GM21367 (cell line): ENCODE data around the gene ENTPD6.

Experiments used
- ATAC-seq: cut with Tn5 transposase; IDR thresholded peaks from one replicate; pipeline ENCODE4 v1.9.1; 2021; ENCODE audit not compliant: unreplicated experiment

ENTPD6 gene

DNA sequence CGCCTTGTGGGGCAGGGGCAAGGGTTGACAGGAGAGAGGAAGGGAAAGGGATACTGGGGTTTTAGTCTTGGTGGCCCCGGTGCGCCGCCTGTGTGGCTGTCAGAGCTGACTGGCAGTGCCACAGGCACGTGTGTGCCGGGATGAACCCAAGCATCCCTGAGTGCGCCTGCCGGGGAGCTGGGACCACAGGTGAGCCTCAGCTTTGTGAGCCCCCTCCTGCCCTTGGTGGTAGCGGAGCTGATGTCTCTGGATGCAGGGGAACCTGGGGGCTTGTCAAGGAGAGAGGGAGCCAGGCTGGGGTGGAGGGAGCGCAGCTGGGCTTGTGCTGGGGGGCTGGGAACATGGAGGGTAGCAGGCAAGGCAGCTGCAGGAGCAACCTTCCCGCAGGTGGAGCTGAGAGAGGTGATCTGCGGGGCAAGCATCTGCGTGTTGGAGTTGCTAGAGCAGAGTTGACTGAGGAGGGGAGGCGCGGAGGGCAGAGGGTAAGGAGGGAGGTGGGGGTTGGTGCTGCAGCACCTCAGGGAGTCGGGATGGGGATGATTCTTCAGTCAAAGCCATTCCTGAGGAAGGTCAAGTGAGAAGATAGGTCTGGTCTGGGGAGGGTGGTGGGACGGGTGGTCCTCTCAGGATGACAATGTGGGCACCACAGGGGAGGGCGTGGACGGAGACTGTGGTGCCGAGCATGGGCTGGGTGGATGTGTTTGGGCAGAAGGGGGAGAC lies 80.5 kb downstream of the ENTPD6 start:
- no peak for ATAC-seq
